Kidney capillary endothelial cell (primary cell): ENCODE measurements around the gene TNFRSF1A.

ENCODE experiments used
- DNase-seq: peaks from one replicate; pipeline ENCODE4 v3.0.0-alpha.2; 2018; ENCODE audit warnings: low spot score

TNFRSF1A gene

GRCh38 chr12:6341417-6342139 lies at the start of gene TNFRSF1A:
Gene TNFRSF1A (minus strand): TSS chr12:6342076. CDS start chr12:6341814, 262 bp downstream.
- peak; percentile 56 for DNase-seq

DNA sequence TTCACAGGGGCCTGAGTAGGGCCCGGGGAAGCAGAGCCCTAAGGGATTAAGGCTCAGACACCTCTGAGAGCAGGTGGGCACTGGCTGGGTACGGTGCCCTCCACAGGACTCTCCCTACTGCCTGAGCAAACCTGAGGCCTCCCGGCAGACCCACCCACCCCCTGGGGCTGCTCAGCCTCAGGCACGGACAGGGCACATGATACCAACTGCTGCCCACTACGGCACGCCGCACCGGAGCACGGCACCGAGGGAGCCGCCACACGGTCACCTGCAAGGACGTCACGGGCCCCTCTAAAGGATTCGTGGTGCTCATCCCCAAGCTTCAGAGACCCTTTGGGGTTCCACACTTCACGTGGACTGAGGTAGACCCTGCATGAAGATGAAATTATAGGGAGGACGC lies 49.1 kb upstream of the TNFRSF1A start:
- DNase-seq: no peak

DNA sequence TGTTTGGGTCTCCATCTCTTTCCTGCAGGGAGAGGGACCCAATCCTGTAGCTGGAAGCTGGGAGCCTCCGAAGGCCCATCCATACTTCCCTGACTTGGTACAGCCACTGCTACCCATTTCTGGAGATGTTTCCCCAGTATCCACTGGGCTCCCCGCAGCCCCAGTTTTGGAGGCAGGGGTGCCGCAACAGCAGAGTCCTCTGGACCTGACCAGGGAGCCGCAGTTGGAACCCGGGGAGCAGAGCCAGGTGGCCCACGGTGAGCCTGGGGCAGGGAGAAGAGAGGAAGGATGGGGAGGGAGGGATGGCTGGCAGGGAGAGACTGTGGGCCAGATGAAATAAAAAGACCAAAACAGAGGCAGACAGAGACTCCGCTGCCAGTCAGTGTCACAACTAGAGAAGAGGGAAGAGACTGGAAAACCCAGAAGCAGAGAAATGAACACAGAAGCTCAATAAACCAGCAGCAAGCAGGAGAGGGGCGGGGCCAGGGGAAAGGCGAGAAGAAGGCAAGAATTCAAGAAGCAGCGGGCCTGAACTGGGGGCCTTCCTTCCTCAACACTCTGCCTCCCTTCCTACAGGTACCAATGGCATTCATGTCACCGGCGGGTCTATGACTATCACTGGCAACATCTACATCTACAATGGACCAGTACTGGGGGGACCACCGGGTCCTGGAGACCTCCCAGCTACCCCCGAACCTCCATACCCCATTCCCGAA lies 48.4 kb upstream of the TNFRSF1A start:
- no peak for DNase-seq

GRCh38 chr12:6387541-6387940 lies 45.7 kb upstream of the TNFRSF1A start:
- DNase-seq: no peak

GRCh38 chr12:6386491-6386890 lies 44.6 kb upstream of the TNFRSF1A start:
- DNase-seq: no peak

DNA sequence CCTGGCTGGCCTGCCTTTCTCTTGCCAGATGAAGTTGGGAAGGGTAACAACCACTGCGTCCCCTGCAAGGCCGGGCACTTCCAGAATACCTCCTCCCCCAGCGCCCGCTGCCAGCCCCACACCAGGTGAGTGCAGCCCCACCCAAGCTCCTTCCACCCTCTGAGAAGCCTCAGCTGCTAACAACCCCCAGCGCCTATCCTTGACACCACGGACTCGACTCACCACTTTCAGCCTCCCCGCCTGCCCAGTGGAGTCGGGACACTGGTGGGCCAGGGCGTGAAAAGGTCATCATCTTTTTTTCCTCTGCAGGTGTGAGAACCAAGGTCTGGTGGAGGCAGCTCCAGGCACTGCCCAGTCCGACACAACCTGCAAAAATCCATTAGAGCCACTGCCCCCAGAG lies 44.2 kb upstream of the TNFRSF1A start:
- DNase-seq: no peak

GRCh38 chr12:6384499-6385436 lies 42.9 kb upstream of the TNFRSF1A start:
- DNase-seq: no peak

- DNase-seq: peak; percentile 66
Measured at GRCh38 chr12:6383572-6384498, 42.0 kb upstream of the TNFRSF1A start, which contains the start of gene LTBR. Gene LTBR (plus strand): TSS chr12:6384162. CDS start chr12:6384359, 197 bp downstream.

- no peak for DNase-seq
Measured at GRCh38 chr12:6382982-6383381, 41.1 kb upstream of the TNFRSF1A start.

DNA sequence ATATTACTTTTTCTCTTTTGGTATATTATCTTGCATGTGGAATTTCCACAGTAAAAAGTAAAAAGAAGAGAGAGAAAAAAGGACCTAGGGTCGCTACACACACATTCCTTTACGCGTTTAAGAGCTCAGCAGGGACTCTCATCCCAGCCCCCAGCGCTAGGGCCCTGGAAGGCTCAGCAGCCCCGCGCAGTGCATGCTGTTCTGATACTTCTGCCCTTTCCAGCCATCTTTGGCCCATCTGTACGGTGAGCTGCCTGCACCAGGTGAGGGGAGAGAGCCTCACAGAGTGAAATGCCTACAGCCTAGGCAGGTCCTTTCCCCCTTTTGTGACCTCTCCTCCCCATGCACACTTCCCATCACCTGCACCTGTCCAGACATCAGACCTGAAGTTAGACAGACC lies 40.5 kb upstream of the TNFRSF1A start:
- no peak for DNase-seq

- DNase-seq: no peak
Measured at GRCh38 chr12:6380141-6381121, 38.6 kb upstream of the TNFRSF1A start.

- DNase-seq: no peak
Measured at GRCh38 chr12:6378709-6379472, 37.0 kb upstream of the TNFRSF1A start.

DNA sequence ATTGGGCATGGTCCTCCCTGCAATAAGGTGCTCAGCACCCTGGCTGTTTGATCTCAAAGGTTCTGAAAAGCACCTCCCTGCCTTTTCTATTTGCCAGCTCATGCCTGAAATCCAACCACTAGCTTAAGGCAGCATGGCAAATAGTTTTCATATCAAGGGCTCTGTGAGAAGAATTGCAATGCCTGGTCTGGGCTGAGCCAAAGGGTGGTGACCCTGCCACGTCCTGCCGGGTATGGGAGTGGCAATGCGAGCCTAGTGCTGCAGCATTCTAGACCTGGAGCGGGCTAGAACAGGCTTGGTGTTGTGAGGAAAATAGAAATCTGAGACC lies 35.8 kb upstream of the TNFRSF1A start:
- no peak for DNase-seq

DNA sequence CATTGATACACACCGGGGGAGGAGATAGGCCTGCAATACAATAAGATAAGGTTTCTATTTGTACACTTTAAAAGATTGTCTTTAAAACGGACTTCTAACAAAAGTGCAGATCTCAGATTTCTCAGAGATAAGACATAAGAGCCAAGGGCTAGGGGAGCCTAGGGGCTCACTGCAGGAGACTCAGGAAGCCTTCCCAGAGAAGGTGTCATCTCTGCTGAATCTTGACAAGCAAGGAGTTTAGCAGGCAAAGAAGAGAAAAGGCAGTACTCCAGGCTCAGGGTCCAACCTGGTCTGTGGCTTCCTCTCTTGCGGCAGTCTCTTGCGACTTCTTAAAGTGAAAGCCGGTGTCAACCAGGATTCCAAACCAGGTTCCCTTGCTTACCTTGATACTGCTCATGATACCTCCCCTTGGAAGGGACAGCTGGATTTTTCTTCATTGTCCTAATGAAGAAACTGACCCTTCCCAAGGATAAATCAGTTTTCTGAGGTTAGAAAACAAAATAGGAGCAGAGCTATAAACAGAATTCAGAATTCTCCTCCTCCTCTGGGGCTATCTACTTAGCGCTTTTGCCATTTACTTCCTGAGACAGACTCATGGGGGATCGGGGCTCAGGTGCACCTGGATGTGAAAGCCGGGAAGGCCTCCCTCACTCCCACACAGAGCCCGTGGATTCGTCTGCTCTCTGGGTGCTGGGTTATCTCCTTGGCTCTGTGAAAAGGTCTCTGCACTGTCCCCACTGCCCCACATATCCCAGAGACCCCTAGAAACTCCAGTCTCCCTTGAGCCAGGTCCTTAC lies 35.2 kb upstream of the TNFRSF1A start:
- no peak for DNase-seq

- DNase-seq: peak; percentile 41
Measured at GRCh38 chr12:6376079-6376869, 34.4 kb upstream of the TNFRSF1A start.

- DNase-seq: no peak
Measured at GRCh38 chr12:6375269-6376078, 33.6 kb upstream of the TNFRSF1A start, which contains the start of gene SCNN1A. Gene SCNN1A (minus strand): TSS chr12:6375563. CDS start chr12:6374783, 780 bp downstream.

DNA sequence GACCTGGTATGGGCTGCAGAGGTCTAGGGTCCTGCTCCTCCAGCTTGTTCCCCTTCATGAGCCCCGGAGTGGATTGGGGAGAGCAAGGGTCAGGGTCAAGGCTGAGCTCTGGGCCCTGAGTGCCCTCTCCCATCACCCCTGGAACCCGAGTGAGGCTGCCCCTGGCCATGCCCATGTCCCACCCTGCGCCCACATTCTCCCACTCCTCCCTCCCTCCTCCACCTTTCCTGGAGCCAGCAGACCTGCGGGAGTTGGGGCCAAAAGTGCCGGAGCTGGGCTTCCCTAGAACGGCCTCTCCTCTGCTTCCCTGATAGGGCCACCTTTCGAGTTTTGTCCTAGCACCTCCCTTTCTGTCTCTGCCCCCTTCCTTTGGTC lies 32.9 kb upstream of the TNFRSF1A start:
- no peak for DNase-seq
